ENCODE measurements around the gene IRF7. TPM values are rescaled to one million over a fixed set of nuclear protein-coding genes. Genes with fewer than 3 reads are reported as not detected.

Gene IRF7
- total RNA-seq, 4 donors from 2014 or later = 5.4 to 25.4 (median 13.9) TPM

- H3K4me1 ChIP-seq = peaks cover 0 to 37% (median 0%) of the 10 kb centered on the region in 3 donors
- H3K9me3 ChIP-seq = no peaks in the 10 kb centered on the region
- H3K36me3 ChIP-seq = peaks cover 0 to 28% of the 10 kb centered on the region in 2 donors
- H3K27me3 ChIP-seq = peaks cover 28% of the 10 kb centered on the region
- no peak for TF ChIP-seq POLR2A (IDR thresholded peaks at IDR 0.05)
- WGBS, 2 donors (ENCODE audit: low coverage in 1 of 2) = 58% methylated on average over 2 of the region's 22 CpGs; no CpG with 5 or more reads in 1 of the 2 donors
- H3K4me3 ChIP-seq = no peak overlapping the region
- no peak overlapping the region for H3K27ac ChIP-seq
- no peak for ATAC-seq
These were observed 10.0 kb upstream of the IRF7 start for GRCh38 chr11:625636-626268.

DNA sequence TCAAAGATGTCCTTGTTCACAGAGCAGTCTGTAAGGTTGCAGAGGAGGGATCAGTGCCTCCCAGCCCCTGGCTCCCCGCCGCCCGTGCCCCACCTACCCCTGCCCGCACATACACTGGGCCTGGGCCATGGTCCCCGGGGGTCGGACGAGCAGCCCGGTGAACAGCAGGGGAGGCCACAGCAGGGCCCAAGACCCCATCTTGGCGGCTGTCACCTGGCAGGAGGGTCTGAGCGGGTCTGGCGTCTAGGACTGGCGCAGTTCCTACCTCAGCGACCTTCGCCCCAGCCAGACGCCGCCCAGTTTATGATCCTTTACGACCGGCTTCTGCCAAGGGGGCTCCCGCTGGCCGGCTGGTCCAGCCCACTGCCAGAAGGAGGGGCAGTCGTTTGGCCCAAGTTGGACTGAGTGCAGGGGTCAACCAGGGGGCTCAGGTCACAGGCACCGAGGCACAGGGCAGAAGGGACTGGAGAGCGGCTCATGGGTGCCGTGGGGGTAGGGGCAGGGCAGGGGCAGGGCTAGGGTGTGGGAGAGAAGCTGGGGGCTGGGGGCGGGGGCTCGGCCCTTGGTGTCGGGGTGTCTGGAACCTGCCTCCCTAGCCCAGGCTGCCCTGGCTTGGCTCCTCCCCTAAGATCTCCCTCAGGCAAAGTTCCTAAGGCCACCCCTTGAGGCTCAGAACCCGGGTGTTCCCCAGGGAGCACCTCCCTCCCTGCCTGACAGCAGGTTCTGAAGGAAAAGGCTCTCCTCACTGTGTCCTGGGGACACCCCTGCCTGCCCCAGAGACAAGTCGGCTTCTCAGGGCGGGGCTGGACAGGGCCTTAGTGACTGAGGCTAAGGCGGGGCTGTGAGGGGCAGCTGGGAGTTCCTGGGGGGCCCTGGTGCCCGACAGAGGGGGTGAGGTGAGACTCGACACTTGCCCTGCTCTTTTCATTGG, 9.2 kb upstream of the IRF7 start, which contains the start of gene CDHR5:
TSS of gene CDHR5 (minus strand) at position 251 of the 931 bp plus-strand sequence. CDS start at position 198, 53 bp downstream.
- Histone ChIP-seq H3K36me3 (peaks cover 0 to 33% of the 10 kb centered on the region in 2 donors), H3K4me3 (no peak within 1 kb of the TSS), H3K4me1 (peaks cover 0 to 36% (median 0%) of the 10 kb centered on the region in 3 donors), H3K27ac (no peak within 1 kb of the TSS), H3K27me3 (peaks cover 28% of the 10 kb centered on the region), H3K9me3 (no peaks in the 10 kb centered on the region)
- no CpG with 5 or more reads among the region's 33 CpGs for WGBS, 2 donors (ENCODE audit: low coverage in 1 of 2)
- no peak for ATAC-seq
- TF ChIP-seq POLR2AphosphoS5 (IDR thresholded peaks at IDR 0.05) (no peak), EP300 (IDR thresholded peaks at IDR 0.05) (no peak), POLR2A (IDR thresholded peaks at IDR 0.05) (no peak)
- TF ChIP-seq, protein P1, sequence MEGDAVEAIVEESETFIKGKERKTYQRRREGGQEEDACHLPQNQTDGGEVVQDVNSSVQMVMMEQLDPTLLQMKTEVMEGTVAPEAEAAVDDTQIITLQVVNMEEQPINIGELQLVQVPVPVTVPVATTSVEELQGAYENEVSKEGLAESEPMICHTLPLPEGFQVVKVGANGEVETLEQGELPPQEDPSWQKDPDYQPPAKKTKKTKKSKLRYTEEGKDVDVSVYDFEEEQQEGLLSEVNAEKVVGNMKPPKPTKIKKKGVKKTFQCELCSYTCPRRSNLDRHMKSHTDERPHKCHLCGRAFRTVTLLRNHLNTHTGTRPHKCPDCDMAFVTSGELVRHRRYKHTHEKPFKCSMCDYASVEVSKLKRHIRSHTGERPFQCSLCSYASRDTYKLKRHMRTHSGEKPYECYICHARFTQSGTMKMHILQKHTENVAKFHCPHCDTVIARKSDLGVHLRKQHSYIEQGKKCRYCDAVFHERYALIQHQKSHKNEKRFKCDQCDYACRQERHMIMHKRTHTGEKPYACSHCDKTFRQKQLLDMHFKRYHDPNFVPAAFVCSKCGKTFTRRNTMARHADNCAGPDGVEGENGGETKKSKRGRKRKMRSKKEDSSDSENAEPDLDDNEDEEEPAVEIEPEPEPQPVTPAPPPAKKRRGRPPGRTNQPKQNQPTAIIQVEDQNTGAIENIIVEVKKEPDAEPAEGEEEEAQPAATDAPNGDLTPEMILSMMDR (IDR thresholded peaks at IDR 0.05) = no peak

DNA sequence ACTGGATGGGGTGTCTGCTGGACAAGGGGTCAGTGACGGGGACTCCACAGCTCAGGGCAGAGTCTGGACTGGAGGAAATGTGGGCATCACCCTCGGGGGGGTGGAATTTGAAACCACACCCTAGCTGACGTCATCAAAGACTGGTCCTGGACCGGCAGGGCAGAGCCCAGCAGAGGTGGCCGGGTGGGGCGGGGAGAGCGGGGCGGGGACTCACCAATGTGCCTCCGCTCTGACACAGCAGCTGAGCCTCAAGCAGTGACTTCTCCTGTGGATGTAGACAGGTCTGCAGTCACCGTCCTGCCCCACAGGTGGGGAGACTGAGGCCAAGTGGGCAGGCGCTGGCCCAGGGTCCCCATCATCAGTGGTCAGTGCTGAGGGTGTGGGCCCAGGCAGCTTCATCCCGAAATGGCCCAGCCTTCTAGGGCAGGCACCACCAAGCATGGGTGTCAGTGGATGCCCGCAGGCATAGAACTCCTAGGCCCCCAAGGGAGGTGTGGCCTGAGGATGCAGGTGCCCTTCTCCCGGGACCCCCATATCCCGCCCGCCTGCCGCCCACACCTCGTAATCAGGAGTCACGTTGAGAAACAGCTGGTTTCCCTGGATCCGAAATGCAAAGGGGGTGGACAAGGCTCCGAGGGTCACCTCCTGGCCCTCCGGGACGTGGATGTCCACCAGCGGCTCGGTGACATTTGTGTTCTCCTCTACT, 8.4 kb upstream of the IRF7 start:
- no peak overlapping the region for H3K4me3 ChIP-seq
- no peak overlapping the region for H3K27ac ChIP-seq
- H3K27me3 ChIP-seq = peaks cover 28% of the 10 kb centered on the region
- H3K4me1 ChIP-seq = peaks cover 0 to 27% (median 0%) of the 10 kb centered on the region in 3 donors
- WGBS, 2 donors (ENCODE audit: low coverage in 1 of 2) = 57 to 81% methylated on average over 3 to 11 of the region's 25 CpGs
- no peaks in the 10 kb centered on the region for H3K9me3 ChIP-seq
- H3K36me3 ChIP-seq = peaks cover 0 to 40% of the 10 kb centered on the region in 2 donors
- no peak for ATAC-seq
- TF ChIP-seq, protein P1 (IDR thresholded peaks at IDR 0.05) = no peak
- TF ChIP-seq POLR2AphosphoS5 (IDR thresholded peaks at IDR 0.05) = no peak

- Histone ChIP-seq H3K4me3 (no peak overlapping the region), H3K4me1 (peaks cover 0 to 20% (median 0%) of the 10 kb centered on the region in 3 donors), H3K27me3 (peaks cover 28% of the 10 kb centered on the region), H3K9me3 (no peaks in the 10 kb centered on the region), H3K27ac (no peak overlapping the region), H3K36me3 (peaks cover 0 to 47% of the 10 kb centered on the region in 2 donors)
- ATAC-seq = no peak
- WGBS, 2 donors (ENCODE audit: low coverage in 1 of 2) = 77% methylated on average over 13 of the region's 15 CpGs; no CpG with 5 or more reads in 1 of the 2 donors
- TF ChIP-seq, protein P1 (IDR thresholded peaks at IDR 0.05) = no peak
- no peak for TF ChIP-seq EP300 (IDR thresholded peaks at IDR 0.05)
These were observed 7.7 kb upstream of the IRF7 start for GRCh38 chr11:623349-623869.

GRCh38 chr11:621838-622237, 6.1 kb upstream of the IRF7 start:
- Histone ChIP-seq H3K9me3 (no peaks in the 10 kb centered on the region), H3K27me3 (peaks cover 28% of the 10 kb centered on the region), H3K36me3 (peaks cover 0 to 57% of the 10 kb centered on the region in 2 donors), H3K27ac (no peak overlapping the region), H3K4me3 (no peak overlapping the region), H3K4me1 (peaks cover 0 to 13% (median 0%) of the 10 kb centered on the region in 3 donors)
- TF ChIP-seq EP300 (IDR thresholded peaks at IDR 0.05) (no peak), POLR2AphosphoS5 (IDR thresholded peaks at IDR 0.05) (no peak), POLR2A (IDR thresholded peaks at IDR 0.05) (no peak)
- TF ChIP-seq, protein P1 (IDR thresholded peaks at IDR 0.05) = no peak
- ATAC-seq = no peak
- WGBS, 2 donors (ENCODE audit: low coverage in 1 of 2) = 74% methylated on average over 12 of the region's 27 CpGs; no CpG with 5 or more reads in 1 of the 2 donors
